Gastroesophageal sphincter (tissue), 4 donors: Measurements from ENCODE around the gene PIK3R5. TPM values are rescaled to one million over a fixed set of nuclear protein-coding genes. Genes with fewer than 3 reads are reported as not detected.
A peak's percentile ranks its signal among the peaks of the same experiment; 100 is the strongest.

ENCODE experiments used
- ATAC-seq: fragments of 150-250 bp; one replicate; pipeline ENCODE4 v1.9.1; 2016; ENCODE audit warnings: mild to moderate bottlenecking, moderate library complexity
- H3K27ac ChIP-seq, 4 donors: fragments of 200-600 bp; sonication (generic) in 3 of 4; 1 replicate in 3 of 4; 2 replicates in 1 of 4; pipeline ENCODE4 v1.5.1; 2016 to 2019
- H3K27me3 ChIP-seq: fragments of 200-600 bp; sonication (generic); one replicate; pipeline ENCODE4 v1.5.1; 2019
- H3K36me3 ChIP-seq, 2 donors: fragments of 200-600 bp; sonication (generic); one replicate each; pipeline ENCODE4 v1.5.1; 2019; ENCODE audit warnings: control low read depth in 1 of 2
- H3K4me1 ChIP-seq, 3 donors: fragments of 200-600 bp; sonication (generic); 1 replicate in 2 of 3; 2 replicates in 1 of 3; pipeline ENCODE4 v1.5.1; 2016 to 2019; ENCODE audit warnings: control low read depth in 2 of 3
- H3K4me3 ChIP-seq, 2 donors: fragments of 200-600 bp; sonication (generic); one replicate each; pipeline ENCODE4 v1.5.1; 2019; ENCODE audit warnings: mild to moderate bottlenecking in 1 of 2, moderate library complexity in 1 of 2
- H3K9me3 ChIP-seq, 3 donors: fragments of 200-600 bp; sonication (generic); one replicate each; pipeline ENCODE4 v1.5.1; 2017 to 2019; ENCODE audit warnings: control low read depth in 2 of 3
- CTCF ChIP-seq, 4 experiments: fragments of 200-600 bp in 2 of 4; fragments of 450-650 bp in 2 of 4; sonication (generic) in 1 of 4; IDR thresholded peaks; one replicate each; pipeline ENCODE4 v1.5.1; 2017 to 2019; ENCODE audit warnings: antibody characterized with exemption in 4 of 4, mild to moderate bottlenecking in 2 of 4, moderate library complexity in 2 of 4
- EP300 ChIP-seq: sonication (generic); formaldehyde crosslinking; IDR thresholded peaks from one replicate; pipeline ENCODE4 v1.6.1; 2017; ENCODE audit warnings: antibody characterized with exemption, mild to moderate bottlenecking
- POLR2A ChIP-seq, 2 donors: fragments of 450-650 bp; IDR thresholded peaks; one replicate each; pipeline ENCODE4 v1.6.1; 2017; ENCODE audit warnings: antibody characterized with exemption in 2 of 2, mild to moderate bottlenecking in 2 of 2, moderate library complexity in 1 of 2
- POLR2AphosphoS5 ChIP-seq: sonication (generic); formaldehyde crosslinking; IDR thresholded peaks from one replicate; pipeline ENCODE4 v1.6.1; 2017; ENCODE audit warnings: antibody characterized with exemption
- WGBS, 2 donors: methylation state at CpG; one replicate each; pipeline ENCODE4 v1.1.5; 2018; ENCODE audit warnings: low coverage in 1 of 2; 5-methylcytosine and 5-hydroxymethylcytosine counted together
- total RNA-seq, 4 donors: library from RNA; depleted of rRNA; stranded (reverse); fragments of >200 nt; gene quantifications; one replicate each; pipeline ENCODE4 v1.1.0, GENCODE V29; 2016

PIK3R5 gene
- total RNA-seq, 4 donors from 2014 or later: 8.9 to 13.1 (median 11.9) TPM

- Histone ChIP-seq H3K9me3 (no peaks in the 10 kb centered on the region), H3K4me1 (no peaks in the 10 kb centered on the region), H3K4me3 (peak within 1 kb of the TSS in 1 of 2 donors; percentile 26), H3K27me3 (peaks cover 23% of the 10 kb centered on the region), H3K36me3 (no peaks in the 10 kb centered on the region), H3K27ac (no peak within 1 kb of the TSS)
- no peak for ATAC-seq
- TF ChIP-seq POLR2A (IDR thresholded peaks at IDR 0.05) (no peak), POLR2AphosphoS5 (no peak), EP300 (no peak), CTCF (IDR thresholded peaks at IDR 0.05) (no peak)
- WGBS, 2 donors: 37% methylated on average over 6 of the region's 12 CpGs; no CpG with 5 or more reads in 1 of the 2 donors
These were observed 98.0 kb downstream of the PIK3R5 start, which contains the start of gene PIK3R6 for GRCh38 chr17:8867361-8867981. Gene PIK3R6 (minus strand): TSS chr17:8867674. CDS start chr17:8849794, 17,880 bp downstream.

GRCh38 chr17:8865811-8866210 is 99.7 kb downstream of the PIK3R5 start:
- H3K27ac ChIP-seq: no peak overlapping the region
- 80% methylated on average over 3 of the region's 7 CpGs; no CpG with 5 or more reads in 1 of the 2 donors for WGBS, 2 donors
- H3K36me3 ChIP-seq: no peaks in the 10 kb centered on the region
- peaks cover 20% of the 10 kb centered on the region for H3K27me3 ChIP-seq
- no peaks in the 10 kb centered on the region for H3K9me3 ChIP-seq
- TF ChIP-seq POLR2A (IDR thresholded peaks at IDR 0.05) (no peak), POLR2AphosphoS5 (no peak), EP300 (no peak), CTCF (IDR thresholded peaks at IDR 0.05) (no peak)
- H3K4me1 ChIP-seq: no peaks in the 10 kb centered on the region
- H3K4me3 ChIP-seq: no peak overlapping the region
- ATAC-seq: no peak

- Histone ChIP-seq H3K4me3 (no peak overlapping the region), H3K9me3 (no peaks in the 10 kb centered on the region), H3K4me1 (no peaks in the 10 kb centered on the region), H3K27me3 (peaks cover 20% of the 10 kb centered on the region), H3K36me3 (no peaks in the 10 kb centered on the region), H3K27ac (no peak overlapping the region)
- TF ChIP-seq POLR2A (IDR thresholded peaks at IDR 0.05) (no peak), CTCF (IDR thresholded peaks at IDR 0.05) (no peak), EP300 (no peak), POLR2AphosphoS5 (no peak)
- 37 to 50% methylated on average over 1 to 2 of the region's 6 CpGs for WGBS, 2 donors
- no peak for ATAC-seq
These were observed 100.1 kb downstream of the PIK3R5 start for GRCh38 chr17:8865385-8865784.

GRCh38 chr17:8862213-8863056 is 103.1 kb downstream of the PIK3R5 start:
- no peak for ATAC-seq
- H3K27me3 ChIP-seq: peaks cover 16% of the 10 kb centered on the region
- H3K36me3 ChIP-seq: no peaks in the 10 kb centered on the region
- WGBS, 2 donors: 78 to 80% methylated on average over 1 to 7 of the region's 9 CpGs
- no peak overlapping the region for H3K4me3 ChIP-seq
- no peak overlapping the region for H3K27ac ChIP-seq
- H3K9me3 ChIP-seq: no peaks in the 10 kb centered on the region
- H3K4me1 ChIP-seq: no peaks in the 10 kb centered on the region
- TF ChIP-seq CTCF (IDR thresholded peaks at IDR 0.05) (no peak), EP300 (no peak), POLR2A (IDR thresholded peaks at IDR 0.05) (no peak), POLR2AphosphoS5 (no peak)
